ENCODE results near the gene ZNF576. TPM values are rescaled to one million over a fixed set of nuclear protein-coding genes. Genes with fewer than 3 reads are reported as not detected.

Gene ZNF576
- total and polyA plus RNA-seq, 2 of the 13 experiments (the other 11 are each of a cell fraction or from before 2014, with no cell fraction given), result 7.2 to 9.6 TPM

- TF ChIP-seq ATF6 (CRISPR knock-in tag; conservative IDR thresholded peaks at IDR 0.05) (no peak), ZNF816 (CRISPR knock-in tag; IDR thresholded peaks at IDR 0.05; ENCODE audit: borderline replicate concordance) (no peak), REL (CRISPR knock-in tag; conservative IDR thresholded peaks at IDR 0.05) (no peak), TRIM22 (IDR thresholded peaks at IDR 0.05) (no peak), TP53 (CRISPR knock-in tag; conservative IDR thresholded peaks at IDR 0.05) (no peak), ZBTB43 (CRISPR knock-in tag; conservative IDR thresholded peaks at IDR 0.05) (no peak), SRF (IDR thresholded peaks at IDR 0.05; ENCODE audit: low read depth, low read length) (no peak), ZNF790 (CRISPR knock-in tag; IDR thresholded peaks at IDR 0.05; ENCODE audit: borderline replicate concordance) (no peak), ZNF124 (CRISPR knock-in tag; IDR thresholded peaks at IDR 0.05) (no peak), SP4 (CRISPR knock-in tag; IDR thresholded peaks at IDR 0.05) (no peak; the same call in 1 of the 2 replicates), ZNF788 (CRISPR knock-in tag; IDR thresholded peaks at IDR 0.05; ENCODE audit: borderline replicate concordance) (peak; percentile 49; the same call in 1 of the 2 replicates), SKIL (CRISPR knock-in tag; IDR thresholded peaks at IDR 0.05; ENCODE audit: borderline replicate concordance) (peak; percentile 50; the same call in 1 of the 2 replicates), YEATS2 (CRISPR knock-in tag; IDR thresholded peaks at IDR 0.05; ENCODE audit: borderline replicate concordance) (no peak), ZNF264 (CRISPR knock-in tag; IDR thresholded peaks at IDR 0.05) (no peak), NFAT5 (CRISPR knock-in tag; IDR thresholded peaks at IDR 0.05) (no peak), MZF1 (CRISPR knock-in tag; IDR thresholded peaks at IDR 0.05; ENCODE audit: borderline replicate concordance) (no peak)
Observed at GRCh38 chr19:43634872-43635560, 38.6 kb downstream of the ZNF576 start (continued).
